ENCODE results near the gene EPB41. TPM values are rescaled to one million over a fixed set of nuclear protein-coding genes. Genes with fewer than 3 reads are reported as not detected.

Gene EPB41
- total RNA-seq, 1 experiment from 2014 or later = 20.2 TPM

- no TSS peak for BruUV-seq (replicated peaks)
- no peaks in the 10 kb centered on the region for H3K9me3 ChIP-seq (ENCODE audit: control insufficient read depth, insufficient read depth, low read depth, low read length)
- H3K4me1 ChIP-seq (ENCODE audit: control insufficient read depth, insufficient read depth, low read length) = 0 out of 2 replicates have a peak, but pooled peaks cover 4% of the 10 kb centered on the region
- ChIA-PET POLR2A (no interaction called here), CTCF (interaction anchor here (0.7 kb wide), 1 partner anchor 45 kb away, joined by 3 read pairs; the partner anchor contains the start of gene SRSF4)
- in situ Hi-C loops (cut with HindIII; ENCODE audit: low pct_unique_long_range_greater_than_20kb, low sequenced_read_pairs) = no loop called here
- DNase-seq (ENCODE audit: low read depth, low spot score) = no peak
- no peaks in the 10 kb centered on the region for H3K27me3 ChIP-seq (ENCODE audit: control insufficient read depth, insufficient read depth, low read length)
- H3K36me3 ChIP-seq (ENCODE audit: control insufficient read depth, insufficient read depth, low read length) = no peaks in the 10 kb centered on the region
- intact Hi-C loops (cut with micrococcal nuclease; ENCODE audit: unreplicated experiment) = no loop called here
- no peak overlapping the region for H3K4me3 ChIP-seq (ENCODE audit: low read depth in 2 of 2, low read length in 2 of 2)
- no peak for ATAC-seq
- H3K27ac ChIP-seq (ENCODE audit: low read length) = no peak overlapping the region
- TF ChIP-seq SIN3A (IDR thresholded peaks at IDR 0.05; ENCODE audit: borderline replicate concordance, insufficient read depth, low read depth, low read length) (no peak), POLR2AphosphoS5 (IDR thresholded peaks at IDR 0.05; ENCODE audit: low read depth, low read length) (no peak), CTCF (IDR thresholded peaks at IDR 0.05) (no peak)
- TF ChIP-seq, protein P1, sequence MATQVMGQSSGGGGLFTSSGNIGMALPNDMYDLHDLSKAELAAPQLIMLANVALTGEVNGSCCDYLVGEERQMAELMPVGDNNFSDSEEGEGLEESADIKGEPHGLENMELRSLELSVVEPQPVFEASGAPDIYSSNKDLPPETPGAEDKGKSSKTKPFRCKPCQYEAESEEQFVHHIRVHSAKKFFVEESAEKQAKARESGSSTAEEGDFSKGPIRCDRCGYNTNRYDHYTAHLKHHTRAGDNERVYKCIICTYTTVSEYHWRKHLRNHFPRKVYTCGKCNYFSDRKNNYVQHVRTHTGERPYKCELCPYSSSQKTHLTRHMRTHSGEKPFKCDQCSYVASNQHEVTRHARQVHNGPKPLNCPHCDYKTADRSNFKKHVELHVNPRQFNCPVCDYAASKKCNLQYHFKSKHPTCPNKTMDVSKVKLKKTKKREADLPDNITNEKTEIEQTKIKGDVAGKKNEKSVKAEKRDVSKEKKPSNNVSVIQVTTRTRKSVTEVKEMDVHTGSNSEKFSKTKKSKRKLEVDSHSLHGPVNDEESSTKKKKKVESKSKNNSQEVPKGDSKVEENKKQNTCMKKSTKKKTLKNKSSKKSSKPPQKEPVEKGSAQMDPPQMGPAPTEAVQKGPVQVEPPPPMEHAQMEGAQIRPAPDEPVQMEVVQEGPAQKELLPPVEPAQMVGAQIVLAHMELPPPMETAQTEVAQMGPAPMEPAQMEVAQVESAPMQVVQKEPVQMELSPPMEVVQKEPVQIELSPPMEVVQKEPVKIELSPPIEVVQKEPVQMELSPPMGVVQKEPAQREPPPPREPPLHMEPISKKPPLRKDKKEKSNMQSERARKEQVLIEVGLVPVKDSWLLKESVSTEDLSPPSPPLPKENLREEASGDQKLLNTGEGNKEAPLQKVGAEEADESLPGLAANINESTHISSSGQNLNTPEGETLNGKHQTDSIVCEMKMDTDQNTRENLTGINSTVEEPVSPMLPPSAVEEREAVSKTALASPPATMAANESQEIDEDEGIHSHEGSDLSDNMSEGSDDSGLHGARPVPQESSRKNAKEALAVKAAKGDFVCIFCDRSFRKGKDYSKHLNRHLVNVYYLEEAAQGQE (IDR thresholded peaks at IDR 0.05; ENCODE audit: insufficient read depth in 1 of 2, low read depth in 2 of 2, low read length in 1 of 2) = no peak
Measured at GRCh38 chr1:29136391-29136915, 222.1 kb downstream of the EPB41 start.

- DNase-seq (ENCODE audit: low read depth, low spot score) = no peak
- Histone ChIP-seq H3K4me1 (ENCODE audit: control insufficient read depth, insufficient read depth, low read length) (no peaks in the 10 kb centered on the region), H3K36me3 (ENCODE audit: control insufficient read depth, insufficient read depth, low read length) (peaks cover 4% of the 10 kb centered on the region; the same call in 1 of the 2 replicates), H3K27me3 (ENCODE audit: control insufficient read depth, insufficient read depth, low read length) (no peaks in the 10 kb centered on the region), H3K27ac (ENCODE audit: low read length) (no peak overlapping the region), H3K4me3 (ENCODE audit: low read depth in 2 of 2, low read length in 2 of 2) (no peak overlapping the region), H3K9me3 (ENCODE audit: control insufficient read depth, insufficient read depth, low read depth, low read length) (no peaks in the 10 kb centered on the region)
- ChIA-PET CTCF (interaction anchor here (0.6 kb wide), 1 partner anchor 448 kb away, joined by 3 read pairs; no protein-coding TSS in a partner anchor), POLR2A (no interaction called here)
- in situ Hi-C loops (cut with HindIII; ENCODE audit: low pct_unique_long_range_greater_than_20kb, low sequenced_read_pairs) = no loop called here
- BruUV-seq (replicated peaks) = no TSS peak
- intact Hi-C loops (cut with micrococcal nuclease; ENCODE audit: unreplicated experiment) = no loop called here
- no peak for ATAC-seq
- TF ChIP-seq, protein P1 (IDR thresholded peaks at IDR 0.05; ENCODE audit: insufficient read depth in 1 of 2, low read depth in 2 of 2, low read length in 1 of 2) = no peak
- no peak for TF ChIP-seq SIN3A (IDR thresholded peaks at IDR 0.05; ENCODE audit: borderline replicate concordance, insufficient read depth, low read depth, low read length)
- no peak for TF ChIP-seq CTCF (IDR thresholded peaks at IDR 0.05)
- no peak for TF ChIP-seq TCF7L2 (IDR thresholded peaks at IDR 0.05; ENCODE audit: low read depth, low read length)
- TF ChIP-seq POLR2AphosphoS5 (IDR thresholded peaks at IDR 0.05; ENCODE audit: low read depth, low read length) = no peak
Measured at GRCh38 chr1:29142714-29143113, 228.3 kb downstream of the EPB41 start.
